ENCODE measurements around the gene MZT2A.
"Not testable (repeated sequence)": the region's sequence is repeated elsewhere in the genome, so short reads cannot be mapped to it uniquely, and the experiment has no call there.

Gene MZT2A

GRCh38 chr2:131490616-131491468, 1.4 kb downstream of the MZT2A start:
- not testable (repeated sequence) for DNase-seq

GRCh38 chr2:131488306-131489205, 3.6 kb downstream of the MZT2A start:
- DNase-seq: no peak

GRCh38 chr2:131486201-131486902, 5.8 kb downstream of the MZT2A start:
- not testable (repeated sequence) for DNase-seq

- DNase-seq: not testable (repeated sequence)
Observed at GRCh38 chr2:131484906-131485460, 7.2 kb downstream of the MZT2A start.

- DNase-seq: not testable (repeated sequence)
Observed at GRCh38 chr2:131483981-131484820, 8.0 kb downstream of the MZT2A start.

GRCh38 chr2:131482506-131483155, 9.6 kb downstream of the MZT2A start:
- DNase-seq: not testable (repeated sequence)

GRCh38 chr2:131480351-131480750, 11.8 kb downstream of the MZT2A start:
- DNase-seq: not testable (repeated sequence)

- DNase-seq: not testable (repeated sequence)
Observed at GRCh38 chr2:131478850-131479461, 13.2 kb downstream of the MZT2A start.

- DNase-seq: not testable (repeated sequence)
Observed at GRCh38 chr2:131478074-131478849, 13.9 kb downstream of the MZT2A start.

- not testable (repeated sequence) for DNase-seq
Observed at GRCh38 chr2:131477227-131477626, 15.0 kb downstream of the MZT2A start.

- DNase-seq: not testable (repeated sequence)
Observed at GRCh38 chr2:131476363-131476762, 15.8 kb downstream of the MZT2A start.

- no peak for DNase-seq
Observed at GRCh38 chr2:131475831-131476230, 16.4 kb downstream of the MZT2A start, which contains the start of gene TUBA3D. TUBA3D (plus strand) TSS chr2:131476119; CDS start chr2:131476200, 81 bp downstream.

- DNase-seq: not testable (repeated sequence)
Observed at GRCh38 chr2:131473266-131473665, 18.9 kb downstream of the MZT2A start.

- DNase-seq: not testable (repeated sequence)
Observed at GRCh38 chr2:131471624-131472023, 20.6 kb downstream of the MZT2A start.

- DNase-seq: not testable (repeated sequence)
Observed at GRCh38 chr2:131470944-131471343, 21.3 kb downstream of the MZT2A start.

GRCh38 chr2:131467722-131468121, 24.5 kb downstream of the MZT2A start:
- DNase-seq: not testable (repeated sequence)

- not testable (repeated sequence) for DNase-seq
Observed at GRCh38 chr2:131454914-131455313, 37.3 kb downstream of the MZT2A start.

- DNase-seq: not testable (repeated sequence)
Observed at GRCh38 chr2:131451265-131451949, 40.8 kb downstream of the MZT2A start.

- DNase-seq: not testable (repeated sequence)
Observed at GRCh38 chr2:131447981-131448380, 44.2 kb downstream of the MZT2A start.

Measured in NCI-H1048 (cell line).